ENCODE data around the gene NHLRC4.

Gene NHLRC4

GRCh38 chr16:559021-559380 is 7.8 kb upstream of the NHLRC4 start:
- Histone ChIP-seq H3K27me3 (ENCODE audit: insufficient read depth, low read depth) (peaks cover 36% of the 10 kb centered on the region), H3K36me3 (ENCODE audit: insufficient read depth) (no peaks in the 10 kb centered on the region), H3K79me2 (ENCODE audit: insufficient read depth, low read depth) (no peaks in the 10 kb centered on the region), H3K9ac (no peak overlapping the region), H3K27ac (no peak overlapping the region), H2AFZ (ENCODE audit: low read depth) (no peak overlapping the region), H3K4me1 (ENCODE audit: low read depth, poor library complexity, severe bottlenecking) (no peaks in the 10 kb centered on the region), H4K20me1 (ENCODE audit: insufficient read depth) (no peaks in the 10 kb centered on the region), H3K4me2 (no peak overlapping the region), H3K4me3 (IDR thresholded peaks at IDR 0.05; ENCODE audit: insufficient read depth, low read depth, low read length) (no peak overlapping the region)
- TF ChIP-seq CTCF (conservative IDR thresholded peaks at IDR 0.05; ENCODE audit: low read depth, low read length) = no peak

- no peaks in the 10 kb centered on the region for H4K20me1 ChIP-seq (ENCODE audit: insufficient read depth)
- H2AFZ ChIP-seq (ENCODE audit: low read depth) = no peak overlapping the region
- no peak overlapping the region for H3K4me3 ChIP-seq (IDR thresholded peaks at IDR 0.05; ENCODE audit: insufficient read depth, low read depth, low read length)
- no peaks in the 10 kb centered on the region for H3K79me2 ChIP-seq (ENCODE audit: insufficient read depth, low read depth)
- H3K4me1 ChIP-seq (ENCODE audit: low read depth, poor library complexity, severe bottlenecking) = no peaks in the 10 kb centered on the region
- no peak overlapping the region for H3K27ac ChIP-seq
- no peak for TF ChIP-seq CTCF (conservative IDR thresholded peaks at IDR 0.05; ENCODE audit: low read depth, low read length)
- no peaks in the 10 kb centered on the region for H3K36me3 ChIP-seq (ENCODE audit: insufficient read depth)
- no peak overlapping the region for H3K9ac ChIP-seq
- peaks cover 36% of the 10 kb centered on the region for H3K27me3 ChIP-seq (ENCODE audit: insufficient read depth, low read depth)
- no peak overlapping the region for H3K4me2 ChIP-seq
These were observed 7.2 kb upstream of the NHLRC4 start for GRCh38 chr16:559411-560203.

GRCh38 chr16:560204-560700 is 6.6 kb upstream of the NHLRC4 start, which contains the start of gene PRR35:
TSS of gene PRR35 (plus strand) at chr16:560394. CDS start at chr16:563295, 2,901 bp downstream.
- Histone ChIP-seq H3K79me2 (ENCODE audit: insufficient read depth, low read depth) (no peaks in the 10 kb centered on the region), H3K4me3 (IDR thresholded peaks at IDR 0.05; ENCODE audit: insufficient read depth, low read depth, low read length) (no peak within 1 kb of the TSS), H3K27ac (no peak within 1 kb of the TSS), H3K9ac (no peak within 1 kb of the TSS), H3K27me3 (ENCODE audit: insufficient read depth, low read depth) (peaks cover 36% of the 10 kb centered on the region), H3K36me3 (ENCODE audit: insufficient read depth) (no peaks in the 10 kb centered on the region), H3K4me1 (ENCODE audit: low read depth, poor library complexity, severe bottlenecking) (no peaks in the 10 kb centered on the region), H2AFZ (ENCODE audit: low read depth) (no peak within 1 kb of the TSS), H4K20me1 (ENCODE audit: insufficient read depth) (no peaks in the 10 kb centered on the region), H3K4me2 (no peak within 1 kb of the TSS)
- no peak for TF ChIP-seq CTCF (conservative IDR thresholded peaks at IDR 0.05; ENCODE audit: low read depth, low read length)

GRCh38 chr16:560701-561412 is 5.9 kb upstream of the NHLRC4 start:
- Histone ChIP-seq H3K9ac (no peak overlapping the region), H3K4me2 (no peak overlapping the region), H3K79me2 (ENCODE audit: insufficient read depth, low read depth) (no peaks in the 10 kb centered on the region), H3K36me3 (ENCODE audit: insufficient read depth) (no peaks in the 10 kb centered on the region), H3K27me3 (ENCODE audit: insufficient read depth, low read depth) (peaks cover 36% of the 10 kb centered on the region), H3K4me1 (ENCODE audit: low read depth, poor library complexity, severe bottlenecking) (peaks cover under 1% of the 10 kb centered on the region), H4K20me1 (ENCODE audit: insufficient read depth) (no peaks in the 10 kb centered on the region), H3K27ac (no peak overlapping the region), H3K4me3 (IDR thresholded peaks at IDR 0.05; ENCODE audit: insufficient read depth, low read depth, low read length) (no peak overlapping the region), H2AFZ (ENCODE audit: low read depth) (no peak overlapping the region)
- no peak for TF ChIP-seq CTCF (conservative IDR thresholded peaks at IDR 0.05; ENCODE audit: low read depth, low read length)
